GM23338 (cell line): Measurements from ENCODE around the gene ESR2. TPM values are rescaled to one million over a fixed set of nuclear protein-coding genes. Genes with fewer than 3 reads are reported as not detected.

Experiments used
- ATAC-seq: fragments of 200-7000 bp; cut with Tn5 transposase; 3 replicates; pipeline ENCODE4 v1.9.1; 2020
- DNase-seq: peaks from one replicate; pipeline ENCODE4 v3.0.0-alpha.2; 2015; ENCODE audit warnings: low spot score
- H2AFZ ChIP-seq: fragments of 200-600 bp; sonication (generic); 2 replicates; pipeline ENCODE4 v1.8.0; 2016; ENCODE audit warnings: antibody characterized with exemption, mild to moderate bottlenecking, moderate library complexity
- H3F3A ChIP-seq: fragments of 200-600 bp; sonication (generic); replicated peaks from 2 replicates; pipeline ENCODE4 v1.8.0; 2017; ENCODE audit warnings: antibody characterized with exemption, mixed run types, low read depth
- H3K27ac ChIP-seq: fragments of 200-600 bp; sonication (generic); 2 replicates; pipeline ENCODE4 v1.6.1; 2016; ENCODE audit warnings: low read depth
- H3K27me3 ChIP-seq: fragments of 200-600 bp; sonication (generic); 2 replicates; pipeline ENCODE4 v1.8.0; 2016; ENCODE audit warnings: mild to moderate bottlenecking, mixed run types, moderate library complexity; ENCODE audit not compliant: insufficient read depth
- H3K36me3 ChIP-seq: fragments of 200-600 bp; sonication (generic); 2 replicates; pipeline ENCODE4 v1.8.0; 2016; ENCODE audit warnings: mild to moderate bottlenecking; ENCODE audit not compliant: insufficient read depth
- H3K4me1 ChIP-seq: fragments of 200-600 bp; sonication (generic); 2 replicates; pipeline ENCODE4 v1.8.0; 2016; ENCODE audit warnings: mild to moderate bottlenecking, moderate library complexity; ENCODE audit not compliant: insufficient read depth
- H3K4me2 ChIP-seq: fragments of 200-600 bp; sonication (generic); 2 replicates; pipeline ENCODE4 v1.7.1; 2017; ENCODE audit warnings: mixed run types
- H3K4me3 ChIP-seq: fragments of 200-600 bp; sonication (generic); 2 replicates; pipeline ENCODE4 v1.6.1; 2016; ENCODE audit warnings: mixed run types
- H3K79me2 ChIP-seq: fragments of 200-600 bp; sonication (generic); replicated peaks from 2 replicates; pipeline ENCODE4 v1.8.0; 2017; ENCODE audit warnings: mild to moderate bottlenecking; ENCODE audit not compliant: insufficient read depth
- H3K9me2 ChIP-seq: fragments of 200-600 bp; sonication (generic); 2 replicates; pipeline ENCODE4 v1.8.0; 2017; ENCODE audit not compliant: insufficient read depth
- H4K20me1 ChIP-seq: fragments of 200-600 bp; sonication (generic); replicated peaks from 2 replicates; pipeline ENCODE4 v1.8.0; 2017; ENCODE audit warnings: mild to moderate bottlenecking; ENCODE audit not compliant: insufficient read depth
- H3K27ac Mint-ChIP-seq: 2 replicates; pipeline ENCODE4 v1.8.0; 2020; ENCODE audit warnings: inconsistent platforms, mild to moderate bottlenecking, moderate library complexity, mixed read lengths
- H3K27me3 Mint-ChIP-seq: 3 replicates; pipeline ENCODE4 v1.8.0; 2022; ENCODE audit warnings: low read depth, mild to moderate bottlenecking, moderate library complexity, mixed read lengths, inconsistent platforms; ENCODE audit not compliant: insufficient read depth, poor library complexity
- H3K36me3 Mint-ChIP-seq: 3 replicates; pipeline ENCODE4 v1.8.0; 2021; ENCODE audit warnings: low read depth, mild to moderate bottlenecking, inconsistent platforms, moderate library complexity, mixed read lengths
- H3K4me1 Mint-ChIP-seq: 3 replicates; pipeline ENCODE4 v1.8.0; 2020; ENCODE audit warnings: mild to moderate bottlenecking, inconsistent platforms, mixed read lengths
- H3K4me3 Mint-ChIP-seq: 3 replicates; pipeline ENCODE4 v1.8.0; 2021; ENCODE audit warnings: moderate library complexity, mild to moderate bottlenecking, inconsistent platforms, mixed read lengths
- H3K9me3 Mint-ChIP-seq: 3 replicates; pipeline ENCODE4 v1.8.0; 2020; ENCODE audit warnings: moderate library complexity, mild to moderate bottlenecking, inconsistent platforms, mixed read lengths
- CREB1 ChIP-seq: fragments of 250-450 bp; sonication (Bioruptor Pico); IDR thresholded peaks from 2 replicates; pipeline ENCODE4 v1.5.0; 2020; ENCODE audit warnings: low read depth, mild to moderate bottlenecking, moderate library complexity
- CTCF ChIP-seq, 2 experiments: fragments of 200-600 bp in 1 of 2; sonication (generic) in 1 of 2; conservative IDR thresholded peaks; 2 replicates each; pipeline versions ENCODE4 v1.5.1 to v1.6.1; 2016 to 2017; ENCODE audit warnings: antibody characterized with exemption in 2 of 2, low read depth in 2 of 2, mild to moderate bottlenecking in 2 of 2, moderate library complexity in 1 of 2
- ETS1 ChIP-seq: IDR thresholded peaks from 2 replicates; pipeline ENCODE4 v1.6.1; 2016; ENCODE audit warnings: antibody characterized with exemption
- EZH2 ChIP-seq: fragments of 200-600 bp; sonication (generic); IDR thresholded peaks from one replicate; pipeline ENCODE4 v1.8.0; 2017; ENCODE audit warnings: antibody characterized with exemption, mild to moderate bottlenecking, low read depth; ENCODE audit not compliant: unreplicated experiment
- EZH2phosphoT487 ChIP-seq: fragments of 200-600 bp; sonication (generic); IDR thresholded peaks from one replicate; pipeline ENCODE4 v1.8.1; 2018; ENCODE audit warnings: antibody characterized with exemption; ENCODE audit not compliant: unreplicated experiment
- JUNB ChIP-seq: IDR thresholded peaks from one replicate; pipeline ENCODE4 v1.6.1; 2016; ENCODE audit warnings: antibody characterized with exemption; ENCODE audit not compliant: unreplicated experiment
- NANOG ChIP-seq: IDR thresholded peaks from 2 replicates; pipeline ENCODE4 v1.6.1; 2016; ENCODE audit warnings: antibody characterized with exemption, borderline replicate concordance
- POLR2AphosphoS5 ChIP-seq: IDR thresholded peaks from 2 replicates; pipeline ENCODE4 v1.6.1; 2016; ENCODE audit warnings: antibody characterized with exemption, low read depth
- STAT1 ChIP-seq: IDR thresholded peaks from one replicate; pipeline ENCODE4 v1.6.1; 2016; ENCODE audit warnings: antibody characterized with exemption; ENCODE audit not compliant: unreplicated experiment
- ZNF114 ChIP-seq: fragments of 250-450 bp; sonication (Bioruptor Pico); IDR thresholded peaks from 2 replicates; pipeline ENCODE4 v1.5.0; 2020; ENCODE audit warnings: mild to moderate bottlenecking, moderate library complexity
- ZNF331 ChIP-seq: fragments of 250-450 bp; sonication (Bioruptor Pico); IDR thresholded peaks from 2 replicates; pipeline ENCODE4 v1.5.0; 2020; ENCODE audit warnings: low read depth, mild to moderate bottlenecking, moderate library complexity
- ZNF462 ChIP-seq: fragments of 250-450 bp; sonication (Bioruptor Pico); IDR thresholded peaks from 2 replicates; pipeline ENCODE4 v1.5.0; 2020; ENCODE audit warnings: mild to moderate bottlenecking, moderate library complexity
- polyA plus RNA-seq: library from polyadenylated mRNA; unstranded; fragments of >200 nt; fragmentation: Nextera tagmentation; extraction: Ambion mirVana; gene quantifications from 2 replicates; pipeline ENCODE4 v1.2.1, GENCODE V29; 2016
- total RNA-seq: library from RNA; depleted of rRNA; stranded (reverse); fragments of >200 nt; shearing (Covaris generic); gene quantifications from 2 replicates; pipeline ENCODE4 v1.2.3, GENCODE V29; 2014
- TF ChIP-seq, protein P1 (sequence below): IDR thresholded peaks from one replicate; pipeline ENCODE4 v1.6.1; 2018; ENCODE audit warnings: antibody characterized with exemption; ENCODE audit not compliant: unreplicated experiment

The ESR2 gene
- total and polyA plus RNA-seq, 2 experiments from 2014 or later: 0.58 to 0.59 TPM

DNA sequence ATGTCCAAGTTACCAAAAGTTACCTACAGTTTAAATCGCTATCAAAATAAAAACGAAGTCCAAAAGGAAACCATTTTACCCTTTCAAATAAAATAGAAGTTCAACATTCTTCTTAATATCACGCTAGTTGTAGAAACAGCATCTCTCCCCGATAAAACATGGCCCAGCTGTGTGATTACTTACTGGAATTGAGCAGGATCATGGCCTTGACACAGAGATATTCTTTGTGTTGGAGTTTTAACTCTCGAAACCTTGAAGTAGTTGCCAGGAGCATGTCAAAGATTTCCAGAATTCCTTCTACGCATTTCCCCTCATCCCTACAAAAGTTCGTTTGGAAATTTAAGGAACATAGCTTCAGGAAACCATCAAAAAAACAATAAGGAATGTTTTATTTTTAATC is 44.8 kb downstream of the ESR2 start:
- H2AFZ ChIP-seq: no peak overlapping the region
- no peaks in the 10 kb centered on the region for H3K9me2 ChIP-seq
- H3K27me3 ChIP-seq: no peaks in the 10 kb centered on the region
- no peak overlapping the region for H3K4me2 ChIP-seq
- peaks cover 3% of the 10 kb centered on the region; the same call in 2 of the 3 replicates for H3K4me1 Mint-ChIP-seq
- H3K4me3 Mint-ChIP-seq: no peak overlapping the region
- no peaks in the 10 kb centered on the region for H3K27me3 Mint-ChIP-seq
- no peaks in the 10 kb centered on the region for H3K79me2 ChIP-seq
- H3F3A ChIP-seq: no peaks in the 10 kb centered on the region
- H3K4me1 ChIP-seq: no peaks in the 10 kb centered on the region
- no peaks in the 10 kb centered on the region for H3K36me3 Mint-ChIP-seq
- DNase-seq (no peak), ATAC-seq (no peak)
- H4K20me1 ChIP-seq: no peaks in the 10 kb centered on the region
- no peaks in the 10 kb centered on the region for H3K9me3 Mint-ChIP-seq
- H3K4me3 ChIP-seq: no peak overlapping the region
- H3K36me3 ChIP-seq: no peaks in the 10 kb centered on the region
- no peak overlapping the region for H3K27ac ChIP-seq
- H3K27ac Mint-ChIP-seq: no peak overlapping the region
- TF ChIP-seq ZNF462 (no peak), EZH2phosphoT487 (no peak), STAT1 (no peak), CTCF (conservative IDR thresholded peaks at IDR 0.05; ENCODE audit: low read depth in 2 of 2) (no peak), POLR2AphosphoS5 (no peak), ZNF331 (CRISPR knock-in tag) (no peak), CREB1 (CRISPR knock-in tag) (no peak), ETS1 (no peak), JUNB (no peak), EZH2 (no peak), ZNF114 (CRISPR knock-in tag) (no peak), NANOG (no peak)
- TF ChIP-seq, protein P1, sequence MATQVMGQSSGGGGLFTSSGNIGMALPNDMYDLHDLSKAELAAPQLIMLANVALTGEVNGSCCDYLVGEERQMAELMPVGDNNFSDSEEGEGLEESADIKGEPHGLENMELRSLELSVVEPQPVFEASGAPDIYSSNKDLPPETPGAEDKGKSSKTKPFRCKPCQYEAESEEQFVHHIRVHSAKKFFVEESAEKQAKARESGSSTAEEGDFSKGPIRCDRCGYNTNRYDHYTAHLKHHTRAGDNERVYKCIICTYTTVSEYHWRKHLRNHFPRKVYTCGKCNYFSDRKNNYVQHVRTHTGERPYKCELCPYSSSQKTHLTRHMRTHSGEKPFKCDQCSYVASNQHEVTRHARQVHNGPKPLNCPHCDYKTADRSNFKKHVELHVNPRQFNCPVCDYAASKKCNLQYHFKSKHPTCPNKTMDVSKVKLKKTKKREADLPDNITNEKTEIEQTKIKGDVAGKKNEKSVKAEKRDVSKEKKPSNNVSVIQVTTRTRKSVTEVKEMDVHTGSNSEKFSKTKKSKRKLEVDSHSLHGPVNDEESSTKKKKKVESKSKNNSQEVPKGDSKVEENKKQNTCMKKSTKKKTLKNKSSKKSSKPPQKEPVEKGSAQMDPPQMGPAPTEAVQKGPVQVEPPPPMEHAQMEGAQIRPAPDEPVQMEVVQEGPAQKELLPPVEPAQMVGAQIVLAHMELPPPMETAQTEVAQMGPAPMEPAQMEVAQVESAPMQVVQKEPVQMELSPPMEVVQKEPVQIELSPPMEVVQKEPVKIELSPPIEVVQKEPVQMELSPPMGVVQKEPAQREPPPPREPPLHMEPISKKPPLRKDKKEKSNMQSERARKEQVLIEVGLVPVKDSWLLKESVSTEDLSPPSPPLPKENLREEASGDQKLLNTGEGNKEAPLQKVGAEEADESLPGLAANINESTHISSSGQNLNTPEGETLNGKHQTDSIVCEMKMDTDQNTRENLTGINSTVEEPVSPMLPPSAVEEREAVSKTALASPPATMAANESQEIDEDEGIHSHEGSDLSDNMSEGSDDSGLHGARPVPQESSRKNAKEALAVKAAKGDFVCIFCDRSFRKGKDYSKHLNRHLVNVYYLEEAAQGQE: no peak
